ENCODE measurements around the gene RNF175. TPM values are rescaled to one million over a fixed set of nuclear protein-coding genes. Genes with fewer than 3 reads are reported as not detected.

The RNF175 gene
- total RNA-seq: 0.35 and 5.5 TPM in 2 replicates

GRCh38 chr4:153759407-153760316 lies at the start of gene RNF175:
Gene RNF175 (minus strand): TSS chr4:153760024. CDS start chr4:153759862, 162 bp downstream.
- DNase-seq (ENCODE audit: low read depth): no peak

DNA sequence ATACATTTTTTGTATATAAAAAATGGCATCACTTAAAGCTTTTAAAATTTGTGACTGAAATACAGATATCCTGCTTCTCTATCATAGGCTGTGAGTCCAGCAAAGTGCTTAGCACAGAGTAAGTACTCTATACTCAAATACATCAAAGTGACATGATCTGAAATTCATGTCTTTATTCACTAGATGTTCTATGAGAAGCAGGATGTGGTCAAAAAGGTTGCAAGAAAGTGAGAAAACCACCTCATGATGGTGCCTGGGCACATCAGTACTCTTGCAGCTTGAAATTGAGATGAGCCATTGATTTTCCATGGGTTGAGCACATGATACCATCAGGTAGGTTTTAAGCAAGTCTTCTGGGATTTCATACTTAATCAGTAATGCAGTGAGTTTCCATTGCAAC lies 49.5 kb upstream of the RNF175 start:
- DNase-seq (ENCODE audit: low read depth): no peak

DNA sequence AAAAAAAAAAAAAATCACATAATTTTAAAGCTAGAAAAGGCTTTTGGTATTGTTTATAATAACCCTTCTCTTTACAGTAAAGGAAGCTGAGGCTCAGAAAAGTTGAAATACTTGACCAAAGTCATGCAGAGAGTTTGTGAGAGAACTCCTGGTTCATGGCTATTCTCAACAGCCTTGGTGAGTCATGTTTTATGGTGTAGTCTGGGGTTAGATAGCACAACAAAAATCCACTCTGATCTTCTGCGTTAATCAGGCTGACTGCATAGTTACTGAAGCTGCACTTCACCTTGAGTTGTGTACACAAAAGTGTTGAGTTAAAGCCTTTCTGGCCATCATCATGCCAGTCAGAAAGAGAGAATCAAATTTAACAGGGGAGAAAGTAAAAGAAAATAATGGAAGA lies 48.4 kb upstream of the RNF175 start:
- DNase-seq (ENCODE audit: low read depth): peak; percentile 2

GRCh38 chr4:153806073-153806472 lies 46.2 kb upstream of the RNF175 start:
- no peak for DNase-seq (ENCODE audit: low read depth)

DNA sequence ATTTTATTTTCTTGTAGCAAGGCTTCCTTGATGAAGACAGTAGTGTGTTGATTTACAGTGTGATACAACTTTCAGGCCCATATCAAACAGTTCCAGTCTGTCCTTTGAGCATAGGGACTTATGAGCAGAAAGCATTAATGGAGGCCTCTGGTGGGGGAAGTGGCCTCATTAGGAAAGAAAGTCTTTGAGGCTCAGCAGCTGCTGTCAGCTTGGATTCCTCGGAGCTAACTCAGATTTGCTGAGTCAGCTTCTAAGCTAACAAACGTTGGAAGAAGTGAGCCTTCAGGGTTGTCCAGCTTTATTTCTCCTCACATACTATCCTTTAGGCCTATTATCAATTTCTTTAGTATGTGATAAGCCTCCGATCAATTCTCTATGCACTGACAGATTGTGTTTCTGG lies 44.9 kb upstream of the RNF175 start:
- DNase-seq (ENCODE audit: low read depth): no peak

GRCh38 chr4:153799694-153800074 lies 39.9 kb upstream of the RNF175 start:
- DNase-seq (ENCODE audit: low read depth): no peak

DNA sequence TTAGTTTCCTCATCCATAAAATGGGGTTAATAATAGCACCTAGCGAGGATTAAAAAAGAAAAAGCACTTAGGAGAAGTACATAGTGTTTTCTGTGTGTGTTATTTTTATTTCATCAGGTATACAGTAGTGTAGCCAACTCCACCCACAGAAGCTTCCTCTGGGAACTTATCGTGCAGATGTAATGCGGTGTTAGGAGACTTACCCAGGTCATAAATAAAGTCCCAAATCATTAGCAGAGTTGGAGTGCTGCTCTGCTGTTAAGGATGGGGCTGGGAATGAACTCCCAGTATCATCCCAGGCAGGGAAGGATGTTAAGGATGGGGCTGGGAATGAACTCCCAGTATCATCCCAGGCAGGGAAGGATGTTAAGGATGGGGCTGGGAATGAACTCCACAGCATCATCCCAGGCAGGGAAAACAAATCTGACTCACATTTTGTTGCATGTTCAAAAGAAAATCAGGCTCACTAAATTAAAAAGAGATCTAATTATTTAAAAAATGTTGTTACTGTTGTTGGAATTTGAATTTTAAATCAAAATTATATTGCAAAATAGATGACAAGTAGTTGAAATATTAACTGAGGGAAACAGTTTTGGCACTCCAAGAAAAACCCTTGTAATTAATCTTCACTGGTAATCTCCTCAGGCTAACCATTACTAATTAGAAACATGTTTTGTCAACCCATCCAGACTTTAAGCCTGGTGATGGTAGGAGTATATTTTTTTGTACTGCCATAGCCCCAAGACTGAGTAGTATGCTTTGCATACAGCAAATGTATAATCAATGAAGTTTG lies 39.3 kb upstream of the RNF175 start:
- DNase-seq (ENCODE audit: low read depth): no peak

DNA sequence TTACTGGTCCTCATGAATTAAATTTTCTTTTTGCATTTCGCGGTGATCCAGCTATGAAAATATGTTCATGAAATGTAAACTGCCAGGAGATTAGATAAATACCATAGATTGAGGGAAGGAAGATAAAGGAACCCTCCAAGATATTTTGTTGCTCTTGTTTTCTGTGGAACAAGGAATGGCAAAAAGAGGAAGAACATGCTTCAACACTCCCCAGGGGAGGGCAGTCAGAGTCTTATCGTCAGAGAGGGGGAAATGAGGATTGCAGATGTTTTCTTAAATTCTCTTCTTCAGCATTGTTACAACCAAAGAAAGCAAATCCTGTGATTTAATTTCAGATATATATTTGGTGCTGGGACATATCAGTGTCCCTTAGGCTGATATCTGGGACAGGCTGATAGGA lies 38.6 kb upstream of the RNF175 start:
- no peak for DNase-seq (ENCODE audit: low read depth)

- DNase-seq (ENCODE audit: low read depth): no peak
Observed at GRCh38 chr4:153794006-153794405, 34.2 kb upstream of the RNF175 start.

DNA sequence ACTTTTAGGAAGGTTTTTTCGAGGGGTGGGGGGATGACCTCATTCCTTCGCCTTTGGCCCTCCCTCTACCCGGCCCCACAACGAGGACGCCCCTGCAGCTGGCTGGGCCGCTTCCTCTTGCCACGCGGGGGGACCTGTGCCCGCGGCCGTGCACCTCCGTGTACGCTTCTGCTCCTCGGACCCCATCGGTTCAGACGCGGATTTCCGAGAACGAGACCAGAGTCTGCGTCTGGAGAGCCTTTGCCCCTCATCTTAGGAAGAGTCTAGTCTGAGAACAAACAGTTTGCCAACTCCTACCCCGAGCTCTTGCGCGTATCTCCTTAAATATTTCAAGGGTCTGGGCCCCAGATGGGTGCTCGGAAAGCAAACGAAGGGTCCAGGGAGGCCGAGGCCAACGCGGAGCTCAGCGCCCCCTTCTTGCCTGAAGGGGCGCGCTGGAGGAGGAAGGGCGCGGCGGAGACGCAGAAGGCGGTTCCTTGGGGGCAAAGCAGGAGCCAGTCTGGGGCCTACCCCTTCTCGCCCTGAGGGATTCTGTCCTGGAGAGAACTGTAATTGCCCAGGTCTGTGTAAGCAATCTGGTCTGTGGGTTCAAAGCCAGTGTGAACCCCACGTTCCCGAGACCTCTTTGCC lies 32.9 kb upstream of the RNF175 start:
- DNase-seq (ENCODE audit: low read depth): no peak

GRCh38 chr4:153791746-153792617 lies 32.2 kb upstream of the RNF175 start:
- peak; percentile 23 for DNase-seq (ENCODE audit: low read depth)

- no peak for DNase-seq (ENCODE audit: low read depth)
Observed at GRCh38 chr4:153790962-153791551, 31.2 kb upstream of the RNF175 start.

DNA sequence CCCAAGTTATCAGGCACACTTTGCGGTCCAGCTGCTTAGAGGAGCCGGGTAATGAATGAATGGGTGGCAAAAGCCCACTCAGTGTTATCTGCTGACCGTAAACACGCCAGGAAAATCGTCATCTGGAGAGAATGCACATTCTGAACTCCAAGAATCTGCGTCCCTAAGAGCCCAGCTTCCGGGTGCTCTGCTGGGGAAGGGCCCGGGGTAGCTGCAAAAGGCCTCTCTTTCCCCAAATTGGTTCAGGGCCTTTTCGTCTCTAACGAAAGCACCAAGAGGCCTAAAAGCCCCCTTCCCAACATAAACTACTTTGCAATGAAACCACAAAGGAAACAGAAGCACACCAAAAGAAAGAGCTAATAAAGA lies 30.7 kb upstream of the RNF175 start:
- no peak for DNase-seq (ENCODE audit: low read depth)

- DNase-seq (ENCODE audit: low read depth): no peak
Observed at GRCh38 chr4:153789741-153790499, 30.1 kb upstream of the RNF175 start.

DNA sequence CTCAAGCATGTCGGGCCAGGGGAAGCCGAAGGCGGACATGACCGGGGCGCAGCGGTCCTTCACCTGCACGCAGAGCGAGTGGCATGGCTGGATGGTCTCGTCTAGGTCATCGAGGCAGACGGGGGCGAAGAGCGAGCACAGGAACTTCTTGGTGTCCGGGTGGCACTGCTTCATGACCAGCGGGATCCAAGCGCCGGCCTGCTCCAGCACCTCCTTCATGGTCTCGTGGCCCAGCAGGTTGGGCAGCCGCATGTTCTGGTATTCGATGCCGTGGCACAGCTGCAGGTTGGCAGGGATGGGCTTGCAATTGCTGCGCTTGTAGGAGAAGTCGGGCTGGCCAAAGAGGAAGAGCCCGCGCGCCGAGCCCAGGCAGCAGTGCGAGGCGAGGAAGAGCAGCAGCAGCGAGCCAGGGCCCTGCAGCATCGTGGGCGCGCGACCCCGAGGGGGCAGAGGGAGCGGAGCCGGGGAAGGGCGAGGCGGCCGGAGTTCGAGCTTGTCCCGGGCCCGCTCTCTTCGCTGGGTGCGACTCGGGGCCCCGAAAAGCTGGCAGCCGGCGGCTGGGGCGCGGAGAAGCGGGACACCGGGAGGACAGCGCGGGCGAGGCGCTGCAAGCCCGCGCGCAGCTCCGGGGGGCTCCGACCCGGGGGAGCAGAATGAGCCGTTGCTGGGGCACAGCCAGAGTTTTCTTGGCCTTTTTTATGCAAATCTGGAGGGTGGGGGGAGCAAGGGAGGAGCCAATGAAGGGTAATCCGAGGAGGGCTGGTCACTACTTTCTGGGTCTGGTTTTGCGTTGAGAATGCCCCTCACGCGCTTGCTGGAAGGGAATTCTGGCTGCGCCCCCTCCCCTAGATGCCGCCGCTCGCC lies 28.8 kb upstream of the RNF175 start, which contains the start of gene SFRP2:
TSS of gene SFRP2 (minus strand) at position 671 of the 864 bp plus-strand sequence. CDS start at position 423, 248 bp downstream.
- DNase-seq (ENCODE audit: low read depth): no peak

DNA sequence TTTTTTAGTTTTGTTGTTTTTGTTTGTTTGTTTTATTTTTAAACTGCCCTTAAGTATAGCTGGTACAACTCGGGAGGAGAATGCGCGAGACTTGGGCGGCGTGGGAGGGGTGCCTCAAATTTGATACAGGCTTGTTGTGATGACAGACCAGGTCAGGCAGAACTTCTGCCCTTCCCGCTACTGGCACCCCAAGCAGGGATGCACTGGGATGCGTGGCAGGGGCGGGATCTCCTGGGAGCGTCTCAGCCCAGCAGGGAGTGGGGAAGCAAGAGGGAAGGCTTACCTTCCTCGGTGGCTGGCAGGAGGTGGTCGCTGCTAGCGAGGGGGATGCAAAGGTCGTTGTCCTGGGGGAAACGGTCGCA lies 28.2 kb upstream of the RNF175 start:
- DNase-seq (ENCODE audit: low read depth): no peak

DNA sequence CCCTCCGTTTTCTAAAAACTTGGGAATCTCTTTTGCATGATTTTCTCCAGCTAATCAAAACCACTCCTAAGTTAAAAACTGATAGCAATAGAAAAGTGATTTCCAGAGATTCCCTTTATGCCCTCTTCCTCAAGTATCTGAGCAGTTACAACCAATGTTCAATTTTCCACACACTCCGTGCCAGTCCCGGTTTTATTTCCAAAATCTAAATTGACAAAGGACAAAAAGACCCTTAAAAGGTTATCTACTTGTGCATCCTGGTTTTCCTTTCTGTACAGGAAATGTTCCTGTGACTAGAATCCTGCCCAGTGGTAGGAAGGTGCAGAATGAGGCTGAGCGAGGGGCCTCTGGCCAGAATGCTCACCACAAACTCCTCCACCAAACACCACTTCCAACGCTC lies 27.8 kb upstream of the RNF175 start:
- no peak for DNase-seq (ENCODE audit: low read depth)

DNA sequence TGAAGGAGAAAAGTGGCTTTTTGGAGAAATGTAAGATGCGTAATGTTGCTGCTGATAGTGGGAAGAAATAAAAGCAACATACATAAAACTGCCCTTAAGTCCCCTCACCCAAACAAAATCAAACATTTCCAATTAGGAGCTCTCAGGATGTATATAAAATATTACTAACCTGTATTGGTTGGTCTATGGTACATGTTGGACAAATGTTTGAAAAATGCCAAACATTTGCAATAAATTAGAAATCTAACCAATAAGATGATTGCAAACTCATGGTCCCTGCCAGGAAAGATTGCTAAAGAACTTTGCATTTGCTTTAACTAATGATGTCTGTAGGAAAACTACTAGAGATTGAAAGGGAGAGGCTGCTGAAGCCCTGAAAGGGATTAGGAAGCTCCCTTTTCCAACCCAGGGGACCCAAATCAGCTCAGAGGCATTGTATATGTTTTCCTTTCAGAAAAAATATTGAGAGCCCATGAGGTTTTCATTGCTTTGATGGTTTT lies 27.3 kb upstream of the RNF175 start:
- no peak for DNase-seq (ENCODE audit: low read depth)

All from renal cortical epithelial cell (primary cell).